Stimulated activated CD4-positive, alpha-beta T cell treated with anti-CD3 and anti-CD28 coated beads, Interleukin-12 subunit alpha, Interleukin-12 subunit beta, amount 100 ng/mL, for 48 hours (primary cell): ENCODE data around the gene SGSM1.

Experiments used
- DNase-seq, 3 donors: peaks; one replicate each; pipeline ENCODE4 v3.0.0-alpha.2; 2020; ENCODE audit warnings: low read depth in 2 of 3, low spot score in 1 of 3

Gene SGSM1, protein sequence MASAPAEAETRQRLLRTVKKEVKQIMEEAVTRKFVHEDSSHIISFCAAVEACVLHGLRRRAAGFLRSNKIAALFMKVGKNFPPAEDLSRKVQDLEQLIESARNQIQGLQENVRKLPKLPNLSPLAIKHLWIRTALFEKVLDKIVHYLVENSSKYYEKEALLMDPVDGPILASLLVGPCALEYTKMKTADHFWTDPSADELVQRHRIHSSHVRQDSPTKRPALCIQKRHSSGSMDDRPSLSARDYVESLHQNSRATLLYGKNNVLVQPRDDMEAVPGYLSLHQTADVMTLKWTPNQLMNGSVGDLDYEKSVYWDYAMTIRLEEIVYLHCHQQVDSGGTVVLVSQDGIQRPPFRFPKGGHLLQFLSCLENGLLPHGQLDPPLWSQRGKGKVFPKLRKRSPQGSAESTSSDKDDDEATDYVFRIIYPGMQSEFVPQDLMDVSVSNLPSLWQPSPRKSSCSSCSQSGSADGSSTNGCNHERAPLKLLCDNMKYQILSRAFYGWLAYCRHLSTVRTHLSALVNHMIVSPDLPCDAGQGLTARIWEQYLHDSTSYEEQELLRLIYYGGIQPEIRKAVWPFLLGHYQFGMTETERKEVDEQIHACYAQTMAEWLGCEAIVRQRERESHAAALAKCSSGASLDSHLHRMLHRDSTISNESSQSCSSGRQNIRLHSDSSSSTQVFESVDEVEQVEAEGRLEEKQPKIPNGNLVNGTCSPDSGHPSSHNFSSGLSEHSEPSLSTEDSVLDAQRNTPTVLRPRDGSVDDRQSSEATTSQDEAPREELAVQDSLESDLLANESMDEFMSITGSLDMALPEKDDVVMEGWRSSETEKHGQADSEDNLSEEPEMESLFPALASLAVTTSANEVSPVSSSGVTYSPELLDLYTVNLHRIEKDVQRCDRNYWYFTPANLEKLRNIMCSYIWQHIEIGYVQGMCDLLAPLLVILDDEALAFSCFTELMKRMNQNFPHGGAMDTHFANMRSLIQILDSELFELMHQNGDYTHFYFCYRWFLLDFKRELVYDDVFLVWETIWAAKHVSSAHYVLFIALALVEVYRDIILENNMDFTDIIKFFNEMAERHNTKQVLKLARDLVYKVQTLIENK

DNA sequence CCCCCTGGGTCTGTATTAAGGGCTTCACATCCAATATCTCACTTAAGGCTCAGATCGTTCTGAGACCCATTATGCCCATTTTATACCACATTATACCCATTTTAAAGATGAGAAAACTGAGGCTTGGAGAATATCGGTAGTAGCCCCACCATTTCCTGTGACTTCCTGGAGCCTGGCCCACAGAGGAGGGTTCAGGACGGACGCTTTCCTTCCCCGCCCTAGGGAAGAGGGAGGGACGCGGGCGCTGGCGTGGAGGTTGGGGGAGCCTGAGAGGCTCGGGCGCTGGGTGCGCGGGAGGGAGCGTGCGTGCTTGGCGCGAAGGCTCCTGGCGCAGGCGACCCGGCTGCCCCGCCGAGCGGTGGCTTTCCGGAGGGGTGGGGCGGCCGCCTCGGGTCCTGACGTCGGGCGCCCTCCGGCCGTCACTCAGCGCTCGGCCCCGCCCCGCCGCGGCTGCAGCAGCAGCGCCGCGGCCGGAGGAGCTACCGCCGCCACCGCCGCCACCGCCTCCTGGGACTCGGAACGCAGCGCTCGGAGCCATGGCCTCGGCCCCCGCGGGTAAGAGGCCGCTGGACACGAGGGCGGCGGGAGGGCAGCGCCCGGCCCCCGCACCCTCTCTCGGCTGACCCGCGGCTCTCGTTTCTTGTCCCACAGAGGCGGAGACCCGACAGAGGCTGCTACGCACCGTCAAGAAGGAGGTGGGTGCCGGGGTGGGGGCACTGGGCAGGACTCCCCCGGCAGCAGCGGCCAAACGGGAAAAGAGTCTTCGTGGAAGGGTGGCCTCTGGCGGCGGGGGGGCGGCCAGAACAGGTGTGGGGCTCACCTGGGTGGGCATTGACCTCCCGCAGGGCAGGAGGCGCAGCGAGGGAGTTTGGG lies at the start of gene SGSM1:
TSS of gene SGSM1 (plus strand) at position 422 of the 873 bp plus-strand sequence. CDS start at position 537, 115 bp downstream.
- DNase-seq = peak; percentile 57 to 75 (median 58)

DNA sequence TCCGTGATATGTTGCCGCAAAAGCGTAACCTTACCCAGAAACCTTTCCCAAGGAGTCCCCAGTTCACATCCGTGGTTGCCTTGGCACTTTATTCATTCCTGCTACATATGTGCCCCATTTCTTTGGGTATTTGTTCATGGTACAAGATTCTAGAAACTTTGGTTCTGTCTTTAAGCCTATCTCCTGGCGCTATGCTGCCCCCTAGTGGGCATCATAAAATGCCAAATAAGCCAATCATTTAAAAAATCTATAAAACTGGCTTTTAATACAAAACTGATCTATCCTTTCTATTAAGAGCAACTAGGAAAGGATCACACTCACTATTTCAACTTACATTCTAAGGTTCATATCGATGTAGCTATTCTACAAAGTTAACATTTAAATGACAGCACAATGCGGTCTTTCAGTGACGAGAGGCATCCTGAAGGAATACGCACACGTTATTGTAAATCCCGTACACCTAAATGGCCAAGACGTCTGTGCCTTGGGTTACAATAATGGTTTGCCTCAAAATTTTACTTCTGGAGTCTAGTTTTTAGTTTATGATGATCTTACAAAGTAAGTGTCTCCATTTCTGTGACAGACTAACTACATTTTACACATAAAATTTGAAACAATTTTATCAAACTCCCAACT lies 47.7 kb upstream of the SGSM1 start:
- DNase-seq = peak; percentile 15 to 58 (median 34)

DNA sequence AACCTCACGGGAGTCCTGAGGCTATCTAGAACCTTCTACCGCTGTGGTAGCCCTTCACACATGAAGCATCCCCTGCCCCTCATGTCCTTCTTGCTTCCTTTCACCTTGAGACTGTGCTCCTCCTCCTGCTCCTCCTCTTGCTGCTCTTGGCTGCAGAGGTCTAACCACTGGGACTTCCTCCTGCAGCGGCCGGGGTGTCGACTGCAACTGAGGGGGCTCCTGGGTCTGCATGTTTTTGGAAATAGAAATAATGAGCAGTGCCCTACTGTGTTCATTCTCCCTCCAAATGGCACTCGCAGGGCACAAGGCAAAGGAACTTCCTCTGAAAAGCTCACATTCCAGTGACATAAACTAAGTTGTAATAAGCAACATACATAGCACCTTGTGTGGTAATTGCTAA lies 46.2 kb upstream of the SGSM1 start:
- no peak for DNase-seq

DNA sequence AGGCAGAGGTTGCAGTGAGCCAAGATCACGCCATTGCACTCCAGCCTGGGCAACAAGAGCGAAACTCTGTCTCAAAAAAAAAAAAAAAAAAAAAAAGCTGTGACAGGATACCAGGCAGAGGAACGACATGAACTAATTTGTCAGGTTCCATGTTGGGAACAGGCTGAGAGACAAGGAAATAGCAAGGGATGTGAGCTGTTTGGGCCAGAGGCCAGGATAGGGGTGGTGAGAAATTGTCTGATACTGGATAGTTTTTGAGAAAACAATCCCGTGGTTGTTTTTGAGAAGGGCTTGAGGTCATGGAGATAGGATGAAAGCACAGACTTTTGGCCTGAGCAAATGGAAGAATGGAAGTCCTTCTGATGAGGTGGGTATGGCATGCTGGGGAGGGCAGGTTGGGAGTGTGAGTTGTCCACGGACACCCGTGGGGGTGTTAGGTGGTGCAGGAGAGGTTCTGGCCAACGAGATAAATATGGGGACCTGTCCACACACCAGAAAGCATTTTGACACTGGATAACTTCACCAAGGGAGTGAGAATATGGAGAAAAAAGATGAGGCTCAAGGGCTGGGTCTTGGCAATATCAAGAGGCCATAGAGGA lies 45.2 kb upstream of the SGSM1 start:
- no peak for DNase-seq

DNA sequence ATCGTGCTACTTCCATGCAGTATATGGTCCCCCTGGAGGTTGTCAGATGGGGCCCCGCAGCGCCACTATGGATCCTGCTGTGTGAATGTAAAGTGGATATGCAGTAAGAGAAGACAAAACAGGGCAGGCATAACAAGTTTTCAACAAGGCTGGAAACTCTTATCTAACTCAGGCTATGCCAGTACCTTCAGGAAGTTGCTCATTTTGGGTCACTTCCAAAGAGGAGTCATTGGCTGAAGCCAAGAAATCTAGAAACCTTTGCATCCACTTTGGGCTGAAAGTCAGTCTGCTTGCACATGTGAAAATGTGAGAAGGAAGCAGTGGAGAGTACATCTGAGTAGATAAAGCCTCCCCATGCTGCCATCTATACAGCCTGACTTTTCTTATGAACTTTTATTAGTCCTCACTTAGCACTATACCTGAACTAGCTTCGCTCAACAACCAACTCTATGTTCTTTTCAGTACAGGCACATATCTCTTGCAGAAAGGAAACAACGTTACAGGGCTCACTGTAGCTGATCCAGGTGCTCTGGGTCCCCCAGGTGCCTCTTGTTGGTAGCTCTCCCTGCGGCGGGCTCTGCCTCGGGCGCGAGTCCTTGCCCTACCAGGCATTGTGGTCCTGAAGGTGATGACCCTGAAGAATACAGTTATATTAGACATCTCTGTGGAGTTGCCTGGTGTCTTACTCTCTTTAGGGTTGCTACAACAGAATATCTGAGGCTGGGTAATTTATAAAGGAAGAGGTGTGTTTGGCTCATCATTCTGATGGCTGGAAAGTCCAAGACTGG lies 43.9 kb upstream of the SGSM1 start:
- no peak for DNase-seq

DNA sequence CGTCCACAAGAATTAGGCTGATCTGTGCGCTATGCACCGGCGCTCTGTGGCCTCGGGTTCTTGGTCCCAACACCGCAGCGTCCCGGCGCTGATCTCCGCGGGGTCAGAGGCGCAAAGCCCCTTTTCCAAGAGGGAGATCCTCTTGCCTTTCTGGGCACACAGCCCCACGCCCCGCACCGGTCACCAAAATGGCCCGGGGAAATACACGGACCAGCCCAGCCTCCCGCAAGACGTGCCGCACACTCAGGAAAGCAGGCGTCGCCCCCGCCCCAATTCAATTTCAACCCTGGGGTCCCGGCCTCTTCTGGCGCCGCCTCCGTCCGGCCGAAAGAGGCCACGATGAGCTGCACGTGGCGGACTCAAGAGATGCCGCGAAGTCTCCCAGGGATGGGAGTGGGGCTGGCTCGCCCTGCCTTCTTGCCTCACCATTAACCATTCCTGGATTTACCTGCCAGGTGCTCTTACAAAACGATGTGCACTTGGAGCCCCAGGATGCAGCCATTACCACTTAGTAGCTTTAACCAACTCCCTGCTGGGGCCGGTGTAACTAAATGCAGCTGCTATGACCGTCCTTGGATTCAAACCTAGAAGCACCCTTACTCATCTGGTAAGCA lies 42.0 kb upstream of the SGSM1 start:
- no peak for DNase-seq

DNA sequence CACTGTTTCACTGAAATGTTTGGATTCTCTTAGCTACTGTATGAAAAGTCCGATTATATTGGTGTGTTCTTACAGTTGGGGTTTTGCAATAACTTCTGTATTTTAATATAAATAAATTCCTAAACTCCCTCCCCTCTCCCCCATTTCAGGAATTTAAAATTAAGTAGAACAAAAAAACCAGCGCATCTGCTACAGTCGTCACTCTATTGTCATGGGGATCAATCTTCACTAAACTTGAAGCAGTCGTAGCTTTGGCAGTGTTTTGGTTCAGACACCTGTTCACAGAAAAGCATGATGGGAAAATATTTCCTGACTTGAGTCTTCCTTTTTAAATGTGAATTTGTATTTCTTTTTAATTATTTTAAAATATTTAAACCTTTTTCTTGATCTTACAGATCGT lies 40.8 kb upstream of the SGSM1 start:
- DNase-seq = no peak

DNA sequence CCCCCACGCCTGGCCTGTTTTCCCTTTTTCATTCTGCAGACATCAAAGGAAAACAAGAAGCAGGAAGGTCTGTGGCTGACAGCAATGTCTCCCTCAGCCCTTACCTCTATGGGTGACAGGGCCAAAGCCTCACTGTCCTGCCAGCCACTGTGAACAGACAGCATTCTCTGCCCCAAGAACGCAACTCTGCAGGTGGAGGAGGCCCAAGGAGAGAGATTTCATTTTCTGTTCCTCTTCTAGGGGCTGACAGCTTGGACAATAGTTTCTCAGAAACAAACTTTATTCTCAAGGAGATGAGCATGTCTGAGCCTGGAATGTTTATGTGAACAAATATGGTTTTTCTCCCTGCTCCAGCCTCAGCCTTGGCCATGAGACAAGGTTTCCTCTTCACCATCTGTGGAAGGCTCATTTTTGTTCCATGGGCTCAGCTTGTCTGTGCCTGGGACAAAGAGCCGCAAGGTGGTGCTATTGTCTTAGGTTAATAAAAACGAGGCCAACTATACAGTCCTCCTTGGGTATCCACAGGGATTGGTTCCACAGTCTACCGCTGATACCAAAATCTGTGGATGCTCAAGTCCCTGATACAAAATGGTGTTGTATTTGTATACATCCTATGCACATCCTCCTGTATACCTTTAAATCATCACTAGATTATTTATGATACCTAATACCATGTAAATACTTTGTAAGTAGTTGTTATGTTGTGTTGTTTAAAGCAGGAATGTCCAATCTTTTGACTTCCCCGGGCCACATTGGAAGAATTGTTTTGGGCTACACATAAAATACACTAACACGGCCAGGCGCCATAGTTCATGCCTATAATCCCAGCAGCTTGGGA lies 37.3 kb upstream of the SGSM1 start:
- peak; percentile 17 to 42 (median 27) for DNase-seq

DNA sequence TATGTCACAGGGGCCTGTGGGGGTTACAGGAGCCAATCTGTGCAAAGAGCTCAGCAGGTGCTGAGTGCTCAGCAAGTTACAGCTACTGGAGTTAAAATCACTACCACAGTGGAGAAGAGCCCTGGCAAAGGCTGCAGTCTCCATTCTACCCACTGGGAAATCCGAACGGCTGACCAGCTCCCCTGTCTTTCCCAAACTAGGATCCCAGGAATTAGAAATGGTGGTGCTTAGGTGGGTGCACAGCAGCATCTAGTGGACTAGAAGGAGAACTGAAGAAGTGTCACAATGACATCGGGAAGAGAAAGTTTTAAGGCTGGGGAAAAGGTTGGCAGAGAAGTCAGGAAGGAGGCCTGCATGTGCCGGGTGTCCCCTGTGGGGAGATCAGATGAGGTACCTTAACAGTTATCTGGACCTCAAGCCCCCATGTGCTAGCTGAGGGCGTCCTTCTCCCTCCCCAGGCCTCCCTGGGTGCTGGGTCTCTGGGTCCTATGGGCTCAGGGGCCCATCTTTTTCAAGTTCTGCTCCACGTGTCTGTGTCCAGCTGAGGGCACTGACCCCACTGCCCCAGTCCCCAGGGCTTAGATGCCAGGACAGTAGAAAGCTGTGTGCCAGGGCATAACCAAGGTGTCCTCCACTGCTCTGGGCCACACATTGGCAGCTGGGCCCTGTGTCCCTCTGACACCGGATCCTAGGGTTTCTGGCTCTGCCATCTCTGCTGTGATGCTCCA lies 33.4 kb upstream of the SGSM1 start:
- DNase-seq = no peak

DNA sequence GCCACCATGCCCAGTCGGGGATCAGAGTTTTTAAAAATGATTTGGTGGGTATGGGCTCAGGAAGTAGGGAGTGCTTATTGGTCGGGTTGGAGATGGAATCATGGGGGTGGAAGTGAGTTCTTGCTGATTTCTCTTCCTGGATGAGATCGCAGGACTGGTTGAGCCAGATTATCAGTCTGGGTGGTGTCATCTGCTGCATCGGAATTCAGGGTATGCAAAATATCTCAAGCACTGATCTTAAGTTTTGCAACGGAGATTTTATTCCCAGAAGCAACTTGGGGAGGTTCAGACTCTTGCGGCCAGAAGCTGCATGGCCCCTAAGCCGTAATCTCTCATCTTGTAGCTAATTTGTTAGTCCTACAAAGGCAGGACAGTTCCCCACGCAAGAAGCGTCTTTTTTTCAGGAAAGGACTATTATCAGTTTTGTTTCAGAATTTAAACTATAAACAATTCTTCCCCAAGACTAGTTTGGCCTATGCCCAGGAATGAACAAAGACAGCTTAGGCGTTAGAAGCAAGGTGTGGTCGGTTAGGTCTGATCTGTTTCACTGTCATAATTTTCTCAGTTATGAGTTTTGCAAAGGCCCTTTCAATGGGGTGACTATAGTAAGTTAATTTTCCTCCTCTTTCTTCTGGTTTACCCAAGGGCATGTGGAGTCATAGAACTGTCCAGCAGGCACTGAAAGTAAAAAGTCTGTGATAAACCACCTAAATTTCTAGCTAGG lies 30.1 kb upstream of the SGSM1 start:
- DNase-seq = no peak

DNA sequence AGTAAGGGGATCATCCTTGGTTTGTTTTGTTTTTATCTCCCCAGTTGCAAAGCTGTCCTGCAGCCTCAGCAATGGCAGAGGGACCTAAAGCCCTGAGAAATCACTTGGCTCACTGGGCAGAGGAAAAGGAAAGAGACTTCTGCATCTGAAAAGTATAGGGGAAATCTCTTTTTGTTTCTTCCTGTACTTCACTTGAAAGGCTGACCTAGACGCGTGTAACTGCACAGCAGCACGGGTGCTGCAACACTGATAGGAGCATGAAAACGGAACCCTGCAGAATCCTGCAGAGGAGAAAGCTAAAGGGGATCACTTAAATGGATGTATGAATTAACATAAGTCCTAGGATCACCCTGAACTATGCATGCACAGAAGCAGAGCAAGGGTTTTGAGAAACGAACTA lies 29.5 kb upstream of the SGSM1 start:
- no peak for DNase-seq

DNA sequence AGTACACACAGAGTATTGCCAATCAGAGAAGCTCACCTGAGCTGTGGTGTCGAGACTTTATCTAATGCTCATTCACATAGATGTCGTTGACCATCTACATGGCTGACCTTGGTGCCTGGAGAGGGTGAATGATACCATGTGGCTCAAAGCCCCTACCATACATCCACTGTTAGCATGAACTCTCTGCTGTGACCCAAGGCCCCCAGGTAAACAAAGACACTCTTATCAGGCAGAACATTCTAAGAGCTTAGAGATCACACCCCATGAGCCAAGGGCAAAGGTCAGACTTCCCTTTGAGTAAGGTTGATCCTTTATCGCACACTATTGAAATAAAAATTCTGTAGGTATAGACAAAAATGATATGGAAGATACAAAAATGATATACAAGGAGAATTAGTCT lies 16.5 kb upstream of the SGSM1 start:
- no peak for DNase-seq

DNA sequence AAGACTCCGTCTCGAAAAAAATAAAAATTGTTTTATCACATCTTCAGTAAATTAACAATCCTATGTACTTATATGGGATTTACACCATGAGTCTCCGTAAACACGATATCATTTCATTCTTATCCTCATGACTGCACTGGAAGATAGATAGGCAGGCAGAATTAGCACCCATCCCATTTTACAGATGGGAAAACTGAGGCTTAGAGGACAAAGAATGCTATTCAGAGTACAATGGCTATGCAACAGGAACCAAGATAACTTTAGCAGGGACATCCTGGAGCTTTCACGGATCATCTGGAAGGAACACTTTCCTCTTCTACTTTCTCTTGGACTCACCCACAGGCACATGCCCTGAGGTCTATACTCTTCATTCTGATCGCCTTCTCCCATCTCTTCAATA lies 14.6 kb upstream of the SGSM1 start:
- DNase-seq = no peak

DNA sequence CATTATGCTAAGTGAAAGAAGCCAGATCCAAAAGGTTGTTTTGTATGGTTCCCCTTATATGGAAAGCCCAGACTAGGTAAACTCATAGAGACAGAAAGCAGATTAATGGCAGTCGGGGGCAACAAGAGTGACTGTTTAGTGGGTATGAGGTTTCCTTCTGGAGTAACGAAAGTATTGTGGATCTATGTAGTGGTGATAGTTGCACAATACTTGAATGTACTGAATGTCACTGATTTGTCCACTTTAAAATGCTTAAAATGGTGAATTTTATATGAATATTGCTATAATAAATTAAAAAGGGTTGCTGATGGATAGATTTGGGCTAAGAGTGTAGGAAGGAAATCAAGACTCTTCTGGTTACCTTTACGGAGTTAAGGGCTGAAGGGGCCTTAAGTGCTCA lies 10.0 kb upstream of the SGSM1 start:
- DNase-seq = no peak

DNA sequence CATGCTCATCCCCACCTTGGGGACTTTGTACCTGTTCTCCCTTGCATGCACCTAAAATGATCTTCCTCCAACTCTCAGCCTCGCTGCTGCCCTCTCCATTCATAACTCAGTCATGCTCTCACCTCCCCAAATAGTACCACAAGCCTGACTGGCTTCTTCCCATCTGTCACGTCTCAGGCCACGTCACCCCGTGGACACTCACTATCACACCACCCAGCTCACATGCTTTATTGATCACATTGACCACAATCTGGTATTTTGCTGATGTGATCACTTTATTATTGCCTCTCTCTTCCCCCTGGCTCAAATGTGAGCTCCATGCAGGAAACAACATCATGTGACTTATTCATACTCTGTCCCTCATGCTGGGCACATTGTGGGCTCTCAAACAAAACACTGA lies 9.2 kb upstream of the SGSM1 start:
- no peak for DNase-seq

DNA sequence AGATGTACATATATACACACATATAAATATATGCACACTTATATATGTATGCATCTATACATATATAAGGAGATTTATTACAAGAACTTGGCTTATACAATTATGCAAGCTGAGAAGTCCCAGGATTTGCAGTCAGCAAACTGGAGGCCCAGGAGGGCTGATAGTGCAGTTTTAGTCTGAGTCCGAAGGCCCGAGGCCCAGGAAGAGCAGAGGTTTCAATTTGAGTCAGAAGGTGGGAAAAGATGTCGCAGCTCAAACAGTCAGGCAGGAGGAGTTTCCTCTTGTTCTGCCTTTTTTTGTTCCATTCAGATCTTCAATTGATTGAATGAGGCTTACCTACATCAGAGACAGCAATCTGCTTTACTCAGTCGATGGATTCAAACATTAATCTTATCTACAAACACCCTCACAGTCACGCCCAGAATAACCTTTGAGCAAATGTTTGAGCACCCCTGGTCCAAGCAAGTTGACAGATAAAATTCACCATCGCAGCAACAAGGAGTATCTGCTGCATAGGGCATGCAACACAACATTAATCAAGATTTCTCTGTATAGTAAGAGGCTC lies 4.0 kb upstream of the SGSM1 start:
- peak; percentile 3 to 21 (median 14) for DNase-seq
